ENCODE measurements around the gene TRIM25.
A peak's percentile ranks its signal among the peaks of the same experiment; 100 is the strongest.
"Not testable (repeated sequence)": the region's sequence is repeated elsewhere in the genome, so short reads cannot be mapped to it uniquely, and the experiment has no call there.

TRIM25 gene, protein sequence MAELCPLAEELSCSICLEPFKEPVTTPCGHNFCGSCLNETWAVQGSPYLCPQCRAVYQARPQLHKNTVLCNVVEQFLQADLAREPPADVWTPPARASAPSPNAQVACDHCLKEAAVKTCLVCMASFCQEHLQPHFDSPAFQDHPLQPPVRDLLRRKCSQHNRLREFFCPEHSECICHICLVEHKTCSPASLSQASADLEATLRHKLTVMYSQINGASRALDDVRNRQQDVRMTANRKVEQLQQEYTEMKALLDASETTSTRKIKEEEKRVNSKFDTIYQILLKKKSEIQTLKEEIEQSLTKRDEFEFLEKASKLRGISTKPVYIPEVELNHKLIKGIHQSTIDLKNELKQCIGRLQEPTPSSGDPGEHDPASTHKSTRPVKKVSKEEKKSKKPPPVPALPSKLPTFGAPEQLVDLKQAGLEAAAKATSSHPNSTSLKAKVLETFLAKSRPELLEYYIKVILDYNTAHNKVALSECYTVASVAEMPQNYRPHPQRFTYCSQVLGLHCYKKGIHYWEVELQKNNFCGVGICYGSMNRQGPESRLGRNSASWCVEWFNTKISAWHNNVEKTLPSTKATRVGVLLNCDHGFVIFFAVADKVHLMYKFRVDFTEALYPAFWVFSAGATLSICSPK

DNA sequence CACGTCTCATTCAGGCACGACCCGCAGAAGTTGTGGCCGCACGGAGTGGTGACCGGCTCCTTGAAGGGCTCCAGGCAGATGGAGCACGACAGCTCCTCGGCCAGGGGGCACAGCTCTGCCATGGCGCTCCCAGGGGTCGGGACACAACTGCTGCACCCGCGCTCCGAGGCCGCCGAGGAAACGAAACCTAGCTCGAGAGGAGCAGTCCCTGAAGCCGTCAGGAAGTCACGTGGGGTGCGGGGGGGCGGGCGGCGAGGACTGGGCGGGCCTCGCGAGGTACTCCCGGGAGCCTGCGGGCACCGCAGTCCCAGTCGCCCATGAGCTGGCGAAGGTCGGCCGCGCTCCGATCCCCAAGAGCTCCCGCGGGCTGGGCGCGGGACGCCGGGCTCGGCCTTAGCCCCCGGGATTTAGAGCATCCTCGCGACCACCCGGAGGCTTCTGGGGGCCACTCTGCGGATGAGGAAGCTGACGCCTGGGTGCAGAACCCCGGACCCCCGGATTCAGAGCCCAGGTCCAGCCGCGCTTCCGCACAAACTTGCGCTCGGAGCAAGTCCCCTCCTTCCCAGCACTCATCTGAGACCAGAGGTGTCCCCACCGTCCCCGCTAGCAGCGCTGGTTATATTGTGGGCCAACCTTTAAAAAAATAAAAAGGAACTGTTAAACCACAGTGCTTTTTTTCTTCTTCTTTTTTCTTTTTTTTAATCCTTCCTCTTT, at the start of gene TRIM25:
Gene TRIM25 (minus strand): TSS at position 183 of the 714 bp plus-strand sequence. CDS start 61 bp downstream, at position 122.
- peak; percentile 99 for DNase-seq (ENCODE audit: insufficient read length, low spot score)
- peak; percentile 93 for FAIRE-seq

- DNase-seq (ENCODE audit: insufficient read length, low spot score), result peak; percentile 96
- FAIRE-seq, result peak; percentile 89
These were observed 47.0 kb upstream of the TRIM25 start, which contains the start of gene COIL for GRCh38 chr17:56960596-56961538. COIL (minus strand) TSS chr17:56961050; CDS start chr17:56961019, 31 bp downstream.

DNA sequence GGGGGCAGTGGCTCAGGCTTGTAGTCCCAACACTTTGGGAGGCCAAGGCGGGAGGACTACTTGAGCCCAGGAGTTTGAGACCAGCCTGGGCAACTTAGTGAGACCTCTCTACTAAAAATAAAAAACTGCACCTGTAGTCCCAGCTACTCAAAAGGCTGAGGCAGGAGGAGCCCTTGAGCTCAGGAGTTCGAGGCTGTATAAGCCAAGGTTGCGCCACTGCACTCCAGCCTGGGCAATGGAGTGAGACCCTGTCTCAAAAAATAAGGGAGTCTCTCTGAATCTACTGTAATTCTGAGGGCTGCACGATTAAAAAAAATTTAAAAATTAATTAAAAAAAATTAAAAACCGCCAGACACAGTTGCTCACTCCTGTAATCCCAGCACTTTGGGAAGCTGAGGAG, 43.1 kb upstream of the TRIM25 start:
- DNase-seq (ENCODE audit: insufficient read length, low spot score), result no peak
- no peak for FAIRE-seq

DNA sequence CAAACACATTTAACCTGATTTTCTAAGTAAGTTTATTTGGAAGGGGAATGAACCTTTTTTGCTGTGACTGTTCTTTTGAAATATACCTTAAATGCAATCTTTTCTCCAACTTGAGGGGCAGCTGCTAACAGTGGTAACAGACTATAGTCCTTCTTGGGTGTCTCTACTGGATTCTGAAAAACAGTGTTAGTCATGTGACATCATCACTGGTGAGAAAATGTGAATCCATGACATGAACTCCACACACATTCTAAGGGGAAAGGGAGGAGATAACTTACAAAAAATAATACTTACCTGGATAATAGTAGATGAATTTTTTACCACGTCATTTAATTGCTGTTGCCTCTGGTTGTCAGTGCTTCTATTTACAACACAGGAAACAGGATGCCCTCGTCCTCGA, 35.7 kb upstream of the TRIM25 start:
- FAIRE-seq, result no peak
- no peak for DNase-seq (ENCODE audit: insufficient read length, low spot score)

GRCh38 chr17:56948491-56948890, 34.6 kb upstream of the TRIM25 start:
- no peak for FAIRE-seq
- no peak for DNase-seq (ENCODE audit: insufficient read length, low spot score)

DNA sequence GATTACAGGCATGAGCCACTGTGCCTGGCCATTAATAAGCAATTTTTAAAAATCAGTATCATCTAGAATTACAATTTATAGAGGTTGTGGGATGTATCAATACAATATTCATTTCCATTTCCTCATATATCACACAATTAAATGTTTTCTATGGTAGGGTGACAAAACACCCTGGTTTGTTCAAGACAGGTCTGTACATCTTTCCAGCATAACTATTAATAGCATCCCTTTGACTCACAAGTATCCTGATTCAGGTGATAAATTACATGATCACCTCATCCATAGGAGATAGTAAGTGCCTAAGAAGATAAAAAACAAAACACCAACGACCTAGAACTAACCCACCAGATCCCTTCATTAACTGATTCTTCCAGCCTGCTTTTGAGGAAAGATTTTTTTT, 33.9 kb upstream of the TRIM25 start:
- DNase-seq (ENCODE audit: insufficient read length, low spot score), result no peak
- no peak for FAIRE-seq

- DNase-seq (ENCODE audit: insufficient read length, low spot score), result no peak
- no peak for FAIRE-seq
These were observed 32.2 kb upstream of the TRIM25 start for GRCh38 chr17:56945938-56946505.

GRCh38 chr17:56943505-56944125, 29.8 kb upstream of the TRIM25 start:
- FAIRE-seq (peak; percentile 89), DNase-seq (ENCODE audit: insufficient read length, low spot score) (no peak)

DNA sequence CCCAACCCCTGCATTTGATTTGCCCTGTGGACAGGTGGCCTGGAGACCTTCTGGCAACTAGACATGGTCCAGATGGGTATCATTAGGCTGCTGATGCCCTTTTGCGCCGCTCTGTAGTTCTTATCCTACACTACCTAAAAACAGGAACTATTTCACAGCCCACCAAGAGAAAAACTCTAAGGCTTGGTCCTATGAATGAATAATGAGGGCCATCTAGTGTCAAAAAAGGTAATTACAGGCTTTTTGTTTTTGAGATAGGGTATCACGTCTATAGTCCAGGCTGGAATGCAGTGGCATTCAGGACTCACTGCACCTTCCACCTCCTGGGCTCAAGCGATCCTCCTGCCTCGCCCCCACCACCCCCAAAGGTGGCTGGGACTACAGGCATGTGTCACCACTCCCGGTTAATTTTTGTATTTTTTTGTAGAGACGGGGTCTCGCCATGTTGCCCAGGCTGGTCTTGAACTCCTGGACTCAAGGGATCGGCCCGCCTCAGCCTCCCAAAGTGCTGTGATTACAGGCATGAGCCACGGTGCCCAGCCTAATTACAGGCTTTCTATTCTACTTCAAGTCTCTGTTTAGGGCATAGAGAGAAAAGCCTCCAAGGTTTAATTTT, 26.1 kb upstream of the TRIM25 start:
- FAIRE-seq (peak; percentile 23), DNase-seq (ENCODE audit: insufficient read length, low spot score) (peak; percentile 82)

DNA sequence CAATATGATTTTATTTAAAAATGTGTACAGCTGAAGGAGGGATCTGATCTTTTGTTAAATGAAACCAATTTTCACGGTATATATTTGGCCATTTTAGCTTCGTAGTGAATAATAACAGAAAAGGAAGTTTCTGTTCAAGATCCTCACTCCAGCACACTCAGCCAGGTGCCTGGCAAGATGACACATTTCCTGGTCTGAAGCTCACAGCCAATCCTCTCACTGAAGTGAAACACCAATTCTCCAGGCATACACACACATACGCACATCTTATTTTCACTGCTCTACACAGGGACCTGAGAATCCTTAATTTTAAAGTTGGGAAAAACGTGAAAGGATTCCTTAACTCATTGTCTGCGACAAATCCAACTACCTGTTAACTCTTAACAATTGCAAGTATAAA, 24.4 kb upstream of the TRIM25 start:
- DNase-seq (ENCODE audit: insufficient read length, low spot score), result not testable (repeated sequence)
- peak; percentile 48 for FAIRE-seq

GRCh38 chr17:56937687-56938086, 23.8 kb upstream of the TRIM25 start:
- DNase-seq (ENCODE audit: insufficient read length, low spot score) (no peak), FAIRE-seq (no peak)

- FAIRE-seq, result no peak
- DNase-seq (ENCODE audit: insufficient read length, low spot score), result no peak
These were observed 23.0 kb upstream of the TRIM25 start for GRCh38 chr17:56936697-56937322.

DNA sequence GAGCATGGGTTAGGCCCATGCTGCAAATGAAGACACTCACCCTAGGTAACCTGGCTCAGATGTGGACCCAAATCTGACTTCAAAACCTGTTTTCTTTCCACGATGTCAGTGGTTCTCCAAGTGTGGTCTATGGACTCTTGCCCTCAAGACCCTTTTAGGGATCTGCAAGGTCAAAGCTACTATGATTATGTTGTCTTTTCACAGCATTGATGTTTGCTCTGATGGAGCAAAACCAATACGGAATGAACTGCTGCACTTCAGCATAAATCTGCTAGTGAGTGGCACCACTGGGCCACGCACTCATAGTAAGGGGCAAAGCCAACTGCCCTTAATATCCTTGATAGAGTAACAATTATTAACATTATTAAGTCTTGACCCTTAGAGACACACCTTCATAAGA, 21.6 kb upstream of the TRIM25 start:
- FAIRE-seq, result peak; percentile 48

GRCh38 chr17:56934280-56934679, 20.4 kb upstream of the TRIM25 start:
- no peak for FAIRE-seq

More for the DNA sequence above, 21.6 kb upstream of the TRIM25 start:
- DNase-seq (ENCODE audit: insufficient read length, low spot score), result no peak

DNA sequence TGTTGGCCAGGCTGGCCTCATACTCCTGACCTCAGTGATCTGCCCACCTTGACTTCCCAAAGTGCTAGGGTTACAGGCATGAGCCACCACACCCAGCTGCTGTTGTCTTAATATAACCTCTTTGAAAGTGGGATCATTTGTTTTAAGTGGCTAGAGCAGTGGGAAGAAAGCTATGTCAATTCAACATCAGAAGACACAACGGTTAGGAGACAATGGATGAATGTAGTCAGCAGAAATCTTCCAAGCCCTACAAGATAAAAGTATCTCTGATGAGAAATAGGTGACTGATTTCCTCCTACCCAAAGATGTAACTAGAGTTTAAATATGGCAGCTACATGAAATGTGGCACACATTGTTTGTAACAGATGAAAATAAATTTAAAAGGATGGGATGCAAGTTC, 20.0 kb upstream of the TRIM25 start:
- FAIRE-seq (no peak), DNase-seq (ENCODE audit: insufficient read length, low spot score) (no peak)

More at GRCh38 chr17:56934280-56934679, 20.4 kb upstream of the TRIM25 start:
- no peak for DNase-seq (ENCODE audit: insufficient read length, low spot score)

DNA sequence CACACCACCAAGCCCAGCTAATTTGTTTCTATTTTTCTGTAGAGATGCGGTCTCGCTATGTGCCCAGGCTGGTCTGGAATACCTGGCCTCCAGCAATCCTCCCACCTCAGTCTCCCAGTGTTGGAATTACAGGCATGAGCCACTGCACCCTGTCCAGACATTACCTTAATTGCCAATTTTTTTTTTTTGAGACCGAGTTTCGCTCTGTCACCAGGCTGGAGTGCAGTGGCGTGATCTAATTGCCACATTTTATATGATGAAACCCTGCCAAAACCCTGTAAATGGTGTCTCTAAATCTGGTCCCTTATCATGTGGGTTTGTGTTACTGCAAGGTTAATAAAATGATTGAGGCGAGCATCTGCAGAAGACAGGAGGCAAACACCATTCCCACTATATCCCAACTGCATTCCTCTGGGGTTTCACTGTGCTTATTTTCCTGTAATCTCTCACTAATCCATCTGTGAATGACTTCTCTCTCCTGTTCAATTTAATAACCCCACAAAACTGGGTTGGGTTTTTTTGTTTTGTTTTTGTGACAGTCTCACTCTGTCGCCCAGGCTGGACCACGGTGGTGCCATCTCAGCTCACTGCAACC, 19.4 kb upstream of the TRIM25 start:
- FAIRE-seq (no peak), DNase-seq (ENCODE audit: insufficient read length, low spot score) (no peak)

- DNase-seq (ENCODE audit: insufficient read length, low spot score) (no peak), FAIRE-seq (no peak)
These were observed 17.0 kb upstream of the TRIM25 start for GRCh38 chr17:56930739-56931337.
